Activated CD4-positive, alpha-beta memory T cell treated with anti-CD3 and anti-CD28 coated beads for 36 hours (primary cell): Measurements from ENCODE around the gene TMEM225B. TPM values are rescaled to one million over a fixed set of nuclear protein-coding genes. Genes with fewer than 3 reads are reported as not detected.
A peak's percentile ranks its signal among the peaks of the same experiment; 100 is the strongest.

ENCODE experiments used
- CTCF ChIA-PET: fragments of 350-600 bp; sonication (Branson Sonifier 250); formaldehyde crosslinking; loops from one replicate; lab custom pipeline; 2021; ENCODE audit warnings: antibody characterized with exemption, inconsistent platforms; lab: Charles Lee
- POLR2A ChIA-PET: fragments of 350-600 bp; sonication (Branson Sonifier 250); formaldehyde crosslinking; loops from one replicate; lab custom pipeline; 2021; ENCODE audit warnings: antibody characterized with exemption; lab: Charles Lee
- DNase-seq: peaks from one replicate; pipeline ENCODE4 v3.0.0-alpha.2; 2020
- H3K27ac Mint-ChIP-seq: one replicate; pipeline ENCODE4 v1.8.0; 2021; ENCODE audit warnings: mixed read lengths
- H3K27me3 Mint-ChIP-seq: one replicate; pipeline ENCODE4 v1.8.0; 2021; ENCODE audit warnings: mixed read lengths
- H3K36me3 Mint-ChIP-seq: one replicate; pipeline ENCODE4 v1.8.0; 2021; ENCODE audit warnings: mixed read lengths
- H3K4me1 Mint-ChIP-seq: one replicate; pipeline ENCODE4 v1.8.0; 2021; ENCODE audit warnings: low read depth, mixed read lengths
- H3K4me3 Mint-ChIP-seq: one replicate; pipeline ENCODE4 v1.8.0; 2021; ENCODE audit warnings: mild to moderate bottlenecking, mixed read lengths
- H3K9me3 Mint-ChIP-seq: one replicate; pipeline ENCODE4 v1.8.0; 2021; ENCODE audit warnings: mixed read lengths
- intact Hi-C: fragments of 100-400 bp; cut with micrococcal nuclease; formaldehyde crosslinking; loops from one replicate; pipeline ENCODE4 v1.15.1; 2023
- total RNA-seq, 2 experiments: library from RNA; stranded (reverse); gene quantifications; one replicate each; pipeline ENCODE4 v1.2.3, GENCODE V29; 2021

TMEM225B gene
- total RNA-seq, 2 experiments from 2014 or later, result 0.87 to 1.2 TPM

- ChIA-PET POLR2A (interaction anchor here (1.0 to 2.3 kb wide), 7 partner anchors 9 to 116 kb away, joined by 4 to 11 read pairs (median 5); partner anchors contain the start of genes FAM200A, TMEM225B, ZNF394 and ZNF655), CTCF (interaction anchor here (0.8 to 2.5 kb wide), 5 partner anchors 11 to 364 kb away, joined by 3 to 5 read pairs (median 4); no protein-coding TSS in a partner anchor)
- Mint-ChIP-seq H3K4me1 (peaks cover 39% of the 10 kb centered on the region), H3K36me3 (peaks cover 24% of the 10 kb centered on the region), H3K27ac (peak overlapping the region; percentile 92), H3K27me3 (no peaks in the 10 kb centered on the region), H3K4me3 (peak overlapping the region; percentile 95), H3K9me3 (no peaks in the 10 kb centered on the region)
- DNase-seq, result no peak
- intact Hi-C loops, result loop anchor here (1.0 to 2.0 kb wide), 4 partner anchors 57 to 143 kb away; partner anchors contain the start of genes ZKSCAN5 and ZNF655
Observed at GRCh38 chr7:99615989-99616358, 17.9 kb downstream of the TMEM225B start.

DNA sequence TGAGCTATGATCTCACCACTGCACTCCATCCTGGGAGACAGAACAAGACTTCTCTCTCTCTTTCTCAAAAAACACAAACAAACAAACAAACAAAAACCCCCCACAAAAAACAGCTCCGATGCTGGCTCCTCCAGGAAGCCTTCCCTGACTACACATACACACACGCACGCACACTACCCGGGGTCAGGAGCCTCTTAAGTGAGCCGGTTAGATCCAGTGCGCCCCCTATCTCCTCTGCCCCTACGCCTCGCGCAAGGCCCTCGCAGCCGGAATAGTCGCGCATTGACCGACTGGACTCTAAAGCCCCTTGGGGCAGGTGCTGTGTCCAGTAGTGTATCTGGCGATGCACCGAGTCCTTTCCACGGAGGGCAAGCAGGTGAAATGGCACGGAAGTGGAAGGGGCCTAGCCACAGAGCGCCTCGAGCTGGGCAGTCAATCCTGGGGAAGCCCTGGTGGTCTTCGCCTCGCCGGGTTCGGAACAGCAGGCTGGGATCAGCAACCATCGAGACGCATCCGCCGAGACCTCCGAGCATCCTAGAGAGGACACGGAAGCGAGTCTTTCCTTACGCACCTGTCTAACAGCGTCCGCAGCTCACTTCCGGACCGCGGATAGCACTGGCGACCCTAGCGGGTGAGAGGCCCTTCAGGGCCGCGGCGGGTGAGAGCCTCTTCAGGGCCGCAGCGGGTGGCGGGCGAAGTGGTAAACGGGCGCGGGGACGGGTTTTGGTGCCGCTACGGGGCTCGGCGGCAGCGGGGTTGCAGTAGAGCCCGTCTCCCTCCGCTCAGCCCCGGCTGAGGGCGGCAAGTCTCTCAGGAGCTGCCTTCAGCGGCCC lies 18.5 kb downstream of the TMEM225B start, which contains the start of gene ZSCAN25:
Gene ZSCAN25 (plus strand): TSS at position 588 of the 833 bp plus-strand sequence. CDS start 2,661 bp downstream, outside the sequence.
- Mint-ChIP-seq H3K27ac (peak within 1 kb of the TSS; percentile 92), H3K4me3 (peak within 1 kb of the TSS; percentile 95), H3K4me1 (peaks cover 43% of the 10 kb centered on the region), H3K36me3 (peaks cover 29% of the 10 kb centered on the region), H3K27me3 (no peaks in the 10 kb centered on the region), H3K9me3 (no peaks in the 10 kb centered on the region)
- POLR2A ChIA-PET, result interaction anchor here (1.0 to 2.3 kb wide), 9 partner anchors 8 to 303 kb away, joined by 4 to 11 read pairs (median 5); partner anchors contain the start of genes FAM200A, TMEM225B, TRIM4 and ZNF394
- peak; percentile 91 for DNase-seq
- CTCF ChIA-PET, result interaction anchor here (0.6 to 2.5 kb wide), 7 partner anchors 12 to 363 kb away, joined by 3 to 5 read pairs (median 3); no protein-coding TSS in a partner anchor
- intact Hi-C loops, result loop anchor here (1.0 to 2.0 kb wide), 4 partner anchors 58 to 143 kb away; partner anchors contain the start of genes ZKSCAN5 and ZNF655

DNA sequence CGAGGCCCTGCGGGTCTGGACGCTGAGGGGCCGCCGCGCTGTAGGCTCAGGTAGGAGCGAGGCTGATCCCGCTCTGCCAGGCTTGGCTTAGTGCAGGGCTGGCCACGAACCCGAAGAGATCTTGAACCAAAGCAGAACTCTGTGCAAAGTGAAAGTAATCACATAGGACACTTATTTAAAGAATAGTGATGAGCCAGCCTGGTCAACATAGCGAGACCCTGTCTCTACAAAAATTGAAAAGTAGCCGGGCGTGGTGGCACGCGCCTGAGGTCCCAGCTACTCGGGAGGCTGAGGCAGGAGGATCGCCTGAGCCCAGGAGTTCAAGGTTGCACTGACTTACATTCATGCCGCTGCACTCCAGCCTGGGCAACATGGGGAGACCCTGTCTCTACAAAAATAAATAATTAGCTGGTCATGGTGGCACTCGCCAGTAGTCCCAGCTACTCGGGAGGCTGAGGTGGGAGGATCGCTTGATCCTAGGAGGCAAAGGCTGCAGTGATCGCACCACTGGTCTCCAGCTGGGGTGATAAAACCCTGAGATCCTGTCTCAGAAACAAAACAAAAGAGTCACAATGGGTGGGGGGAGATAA lies 19.2 kb downstream of the TMEM225B start:
- Mint-ChIP-seq H3K36me3 (peaks cover 33% of the 10 kb centered on the region), H3K4me3 (peak overlapping the region; percentile 95), H3K27ac (peak overlapping the region; percentile 92), H3K4me1 (peaks cover 44% of the 10 kb centered on the region), H3K9me3 (no peaks in the 10 kb centered on the region), H3K27me3 (no peaks in the 10 kb centered on the region)
- CTCF ChIA-PET, result interaction anchor here (0.6 to 2.5 kb wide), 4 partner anchors 15 to 223 kb away, joined by 3 to 5 read pairs (median 3); no protein-coding TSS in a partner anchor
- POLR2A ChIA-PET, result interaction anchor here (1.3 to 2.3 kb wide), 5 partner anchors 14 to 302 kb away, joined by 4 to 7 read pairs (median 5); partner anchors contain the start of genes FAM200A, TRIM4 and ZNF655
- intact Hi-C loops, result loop anchor here (2.0 kb wide), 2 partner anchors 58 to 112 kb away; partner anchors contain the start of genes ZKSCAN5 and ZNF655
- DNase-seq, result no peak

DNA sequence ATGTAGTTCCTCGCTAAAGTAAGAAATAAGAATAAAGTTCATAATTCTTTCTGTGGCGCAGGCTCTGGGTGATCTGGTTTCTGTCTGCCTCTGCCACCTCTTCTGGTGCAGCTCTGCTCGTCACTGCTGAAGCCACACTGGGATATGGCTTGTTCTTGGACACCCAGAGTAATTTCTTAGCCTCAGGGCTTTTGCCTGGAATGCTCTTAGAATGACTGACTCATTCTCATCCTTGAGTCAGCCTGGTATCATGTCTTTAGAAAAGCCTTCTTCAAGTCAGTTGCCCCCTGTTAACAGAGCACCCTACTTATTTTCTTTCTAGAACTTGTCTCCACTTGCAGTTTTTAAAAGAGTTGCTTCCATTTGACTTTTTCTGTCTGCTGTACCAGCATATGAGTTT lies 20.7 kb downstream of the TMEM225B start:
- Mint-ChIP-seq H3K4me1 (peaks cover 58% of the 10 kb centered on the region), H3K9me3 (no peaks in the 10 kb centered on the region), H3K36me3 (peaks cover 47% of the 10 kb centered on the region), H3K27me3 (no peaks in the 10 kb centered on the region), H3K4me3 (peak overlapping the region; percentile 95), H3K27ac (peak overlapping the region; percentile 55)
- POLR2A ChIA-PET, result no interaction called here
- CTCF ChIA-PET, result no interaction called here
- intact Hi-C loops, result no loop called here
- DNase-seq, result no peak

DNA sequence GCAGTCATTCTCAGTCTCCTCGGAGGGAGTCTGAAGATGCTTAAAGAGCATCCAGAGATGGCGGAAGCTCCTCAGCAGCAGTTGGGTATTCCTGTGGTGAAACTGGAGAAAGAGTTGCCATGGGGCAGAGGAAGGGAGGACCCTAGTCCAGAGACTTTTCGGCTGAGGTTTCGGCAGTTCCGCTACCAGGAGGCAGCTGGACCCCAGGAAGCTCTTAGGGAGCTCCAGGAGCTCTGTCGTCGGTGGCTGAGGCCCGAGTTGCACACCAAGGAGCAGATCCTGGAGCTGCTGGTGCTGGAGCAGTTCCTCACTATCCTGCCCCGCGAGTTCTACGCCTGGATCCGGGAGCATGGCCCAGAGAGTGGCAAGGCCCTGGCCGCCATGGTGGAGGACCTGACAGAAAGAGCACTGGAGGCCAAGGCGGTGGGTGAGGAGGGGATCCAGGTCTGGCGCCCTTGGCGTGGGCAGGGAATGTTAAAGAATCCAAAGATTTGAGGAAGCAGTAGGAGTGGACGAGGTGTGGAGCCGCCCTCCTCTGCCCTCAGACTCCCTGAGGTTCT lies 21.6 kb downstream of the TMEM225B start:
- POLR2A ChIA-PET, result no interaction called here
- intact Hi-C loops, result loop anchor here (5.0 kb wide), 1 partner anchor 218 kb away; no protein-coding TSS in a partner anchor
- no peak overlapping the region for H3K27ac Mint-ChIP-seq
- no peaks in the 10 kb centered on the region for H3K27me3 Mint-ChIP-seq
- peaks cover 56% of the 10 kb centered on the region for H3K36me3 Mint-ChIP-seq
- H3K4me1 Mint-ChIP-seq, result peaks cover 67% of the 10 kb centered on the region
- no peak overlapping the region for H3K4me3 Mint-ChIP-seq
- CTCF ChIA-PET, result no interaction called here
- DNase-seq, result no peak
- H3K9me3 Mint-ChIP-seq, result no peaks in the 10 kb centered on the region

GRCh38 chr7:99621271-99621670 lies 23.2 kb downstream of the TMEM225B start:
- DNase-seq, result no peak
- H3K27me3 Mint-ChIP-seq, result no peaks in the 10 kb centered on the region
- peak overlapping the region; percentile 32 for H3K27ac Mint-ChIP-seq
- intact Hi-C loops, result loop anchor here (5.0 kb wide), 1 partner anchor 216 kb away; no protein-coding TSS in a partner anchor
- peaks cover 68% of the 10 kb centered on the region for H3K36me3 Mint-ChIP-seq
- CTCF ChIA-PET, result no interaction called here
- POLR2A ChIA-PET, result no interaction called here
- H3K9me3 Mint-ChIP-seq, result no peaks in the 10 kb centered on the region
- no peak overlapping the region for H3K4me3 Mint-ChIP-seq
- peaks cover 70% of the 10 kb centered on the region for H3K4me1 Mint-ChIP-seq

GRCh38 chr7:99622596-99622995 lies 24.5 kb downstream of the TMEM225B start:
- Mint-ChIP-seq H3K4me1 (peaks cover 68% of the 10 kb centered on the region), H3K27me3 (no peaks in the 10 kb centered on the region), H3K36me3 (peaks cover 77% of the 10 kb centered on the region), H3K4me3 (no peak overlapping the region), H3K9me3 (no peaks in the 10 kb centered on the region), H3K27ac (peak overlapping the region; percentile 94)
- ChIA-PET CTCF (no interaction called here), POLR2A (no interaction called here)
- DNase-seq, result no peak
- intact Hi-C loops, result loop anchor here (5.0 kb wide), 1 partner anchor 215 kb away; no protein-coding TSS in a partner anchor

DNA sequence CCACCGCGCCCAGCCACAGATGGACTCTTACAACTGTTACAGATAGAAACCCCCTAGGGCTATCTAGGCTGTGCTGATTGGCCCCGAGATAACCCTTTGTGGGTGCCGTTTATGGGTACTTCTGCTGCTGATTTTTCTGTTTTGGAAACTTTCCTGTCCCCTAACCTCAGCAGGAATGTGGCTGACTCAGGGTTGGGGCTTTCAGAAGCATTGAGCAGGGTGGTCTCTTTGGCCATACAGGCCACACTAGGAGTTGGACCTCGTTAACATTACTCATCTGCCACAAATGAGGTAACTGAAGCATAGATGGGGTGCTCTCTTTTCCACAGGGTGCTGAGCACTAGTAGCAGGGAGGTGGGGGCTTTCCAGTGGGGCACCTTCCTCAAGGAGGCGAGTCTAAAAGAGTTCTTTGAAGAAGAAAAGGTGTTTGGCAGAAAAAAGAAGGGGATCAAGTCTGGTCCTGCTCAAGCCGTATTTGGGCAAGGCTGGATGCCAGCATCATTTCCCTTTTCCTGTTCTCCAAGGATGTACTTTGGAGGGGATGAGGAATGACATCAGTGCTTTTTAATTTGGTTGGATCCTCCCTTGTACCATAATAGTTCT lies 25.1 kb downstream of the TMEM225B start:
- peak; percentile 49 for DNase-seq
- ChIA-PET CTCF (no interaction called here), POLR2A (interaction anchor here (2.2 kb wide), 1 partner anchor 65 kb away, joined by 7 read pairs; the partner anchor contains the start of gene ZNF655)
- intact Hi-C loops, result loop anchor here (5.0 kb wide), 1 partner anchor 214 kb away; no protein-coding TSS in a partner anchor
- Mint-ChIP-seq H3K36me3 (peaks cover 81% of the 10 kb centered on the region), H3K9me3 (no peaks in the 10 kb centered on the region), H3K27me3 (no peaks in the 10 kb centered on the region), H3K4me1 (peaks cover 62% of the 10 kb centered on the region), H3K27ac (peak overlapping the region; percentile 94), H3K4me3 (peak overlapping the region; percentile 77)

- DNase-seq, result peak; percentile 65
- POLR2A ChIA-PET, result interaction anchor here (0.5 to 2.2 kb wide), 7 partner anchors 8 to 296 kb away, joined by 3 to 7 read pairs (median 4); partner anchors contain the start of genes TRIM4, ZKSCAN5 and ZNF655
- Mint-ChIP-seq H3K27ac (peak overlapping the region; percentile 94), H3K36me3 (peaks cover 82% of the 10 kb centered on the region), H3K9me3 (no peaks in the 10 kb centered on the region), H3K27me3 (no peaks in the 10 kb centered on the region), H3K4me1 (peaks cover 55% of the 10 kb centered on the region), H3K4me3 (peak overlapping the region; percentile 77)
- intact Hi-C loops, result loop anchor here (5.0 kb wide), 1 partner anchor 213 kb away; no protein-coding TSS in a partner anchor
- CTCF ChIA-PET, result interaction anchor here (0.9 to 1.1 kb wide), 2 partner anchors 98 to 290 kb away, joined by 3 to 6 read pairs; no protein-coding TSS in a partner anchor
Observed at GRCh38 chr7:99623702-99624447, 25.8 kb downstream of the TMEM225B start.

DNA sequence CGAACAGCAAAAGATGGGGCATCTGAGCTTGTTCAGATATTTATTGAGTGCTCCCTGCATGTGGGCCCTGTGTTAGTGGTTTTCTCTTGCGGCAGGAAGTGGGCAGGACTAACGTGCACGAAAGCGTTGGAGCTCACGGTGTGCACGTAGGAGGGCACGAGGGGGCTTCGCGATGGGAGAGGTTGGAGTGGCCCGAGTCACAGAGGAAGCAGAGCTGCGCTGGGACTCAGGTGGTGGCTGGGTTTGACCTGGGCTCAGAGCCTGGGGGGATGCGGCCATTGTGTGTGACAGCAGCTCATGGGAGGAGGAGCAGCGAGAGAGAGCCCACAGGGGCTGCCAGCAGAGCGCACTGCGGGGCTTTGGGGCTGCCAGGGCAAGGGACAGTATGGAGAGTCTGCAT lies 26.4 kb downstream of the TMEM225B start:
- CTCF ChIA-PET, result interaction anchor here (0.9 to 1.1 kb wide), 2 partner anchors 99 to 289 kb away, joined by 3 to 6 read pairs; no protein-coding TSS in a partner anchor
- H3K4me1 Mint-ChIP-seq, result peaks cover 49% of the 10 kb centered on the region
- peak overlapping the region; percentile 94 for H3K27ac Mint-ChIP-seq
- POLR2A ChIA-PET, result interaction anchor here (1.1 to 2.2 kb wide), 5 partner anchors 8 to 295 kb away, joined by 4 to 7 read pairs (median 4); partner anchors contain the start of genes TRIM4, ZKSCAN5 and ZNF655
- peaks cover 81% of the 10 kb centered on the region for H3K36me3 Mint-ChIP-seq
- peak; percentile 83 for DNase-seq
- intact Hi-C loops, result loop anchor here (5.0 kb wide), 1 partner anchor 213 kb away; no protein-coding TSS in a partner anchor
- H3K9me3 Mint-ChIP-seq, result no peaks in the 10 kb centered on the region
- H3K27me3 Mint-ChIP-seq, result no peaks in the 10 kb centered on the region
- H3K4me3 Mint-ChIP-seq, result peak overlapping the region; percentile 77
